CD4-positive, alpha-beta T cell treated with Interferon gamma for 1 hour (primary cell): ENCODE measurements around the gene UGT1A8.
"Not testable (repeated sequence)": the region's sequence is repeated elsewhere in the genome, so short reads cannot be mapped to it uniquely, and the experiment has no call there.

Source experiments
- DNase-seq: peaks from one replicate; pipeline ENCODE4 v3.0.0-alpha.2; 2020

Gene UGT1A8

DNA sequence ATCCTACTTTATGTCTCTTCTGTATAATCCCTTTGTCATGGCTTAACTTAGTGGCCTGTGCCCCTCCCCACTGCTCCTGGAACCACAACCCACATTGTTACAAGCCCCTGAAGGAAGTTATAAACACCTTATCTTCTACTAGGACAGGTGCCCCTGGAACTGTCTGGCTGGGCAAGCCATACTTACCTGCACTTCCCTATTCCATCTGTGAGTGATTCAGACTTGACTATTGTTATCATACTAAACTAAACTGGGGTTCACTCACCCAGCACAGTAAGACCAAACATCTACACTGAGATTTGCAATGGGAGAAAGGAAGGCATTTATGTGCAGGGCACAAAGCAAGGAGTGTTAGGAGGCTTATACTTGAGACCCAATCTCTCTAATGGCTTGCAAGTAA, 71.6 kb downstream of the UGT1A8 start:
- DNase-seq = no peak

DNA sequence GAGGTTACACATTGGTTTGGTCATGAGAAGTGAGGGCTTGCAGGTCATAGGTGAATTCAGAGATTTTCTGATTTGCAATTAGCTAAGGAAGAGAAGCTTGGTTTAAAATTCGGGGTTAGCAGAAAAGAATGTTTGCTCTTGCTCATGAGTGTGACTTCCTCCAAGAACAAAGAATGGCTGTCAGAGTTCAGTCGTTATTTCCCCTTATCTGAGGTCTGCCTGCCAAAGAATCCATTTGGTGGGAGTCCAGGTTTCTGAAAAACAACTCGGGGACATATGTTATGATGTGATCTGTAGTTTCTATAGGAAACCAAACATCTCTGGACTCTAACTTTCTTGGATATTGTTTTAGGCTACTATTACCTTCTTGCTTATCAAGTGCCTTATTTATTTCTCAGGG, 72.1 kb downstream of the UGT1A8 start:
- no peak for DNase-seq

DNA sequence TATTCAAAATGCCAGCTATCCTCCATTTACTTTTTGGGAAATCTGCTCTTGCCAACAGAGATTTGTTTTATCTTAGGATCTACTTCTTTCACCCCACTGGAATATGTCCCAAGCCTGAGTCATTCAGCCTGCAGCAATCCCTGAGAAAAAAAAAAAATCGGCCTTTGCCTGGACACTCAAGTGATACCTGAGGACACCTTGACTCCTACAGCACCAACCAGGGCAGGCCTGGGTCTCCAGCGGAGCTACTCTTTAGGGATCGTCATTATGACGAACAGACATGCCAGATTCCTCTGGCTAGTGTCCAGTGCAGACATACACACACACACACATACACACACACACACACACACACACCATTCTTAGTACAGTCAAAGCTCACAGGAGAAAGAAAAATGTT, 73.0 kb downstream of the UGT1A8 start:
- no peak for DNase-seq

DNA sequence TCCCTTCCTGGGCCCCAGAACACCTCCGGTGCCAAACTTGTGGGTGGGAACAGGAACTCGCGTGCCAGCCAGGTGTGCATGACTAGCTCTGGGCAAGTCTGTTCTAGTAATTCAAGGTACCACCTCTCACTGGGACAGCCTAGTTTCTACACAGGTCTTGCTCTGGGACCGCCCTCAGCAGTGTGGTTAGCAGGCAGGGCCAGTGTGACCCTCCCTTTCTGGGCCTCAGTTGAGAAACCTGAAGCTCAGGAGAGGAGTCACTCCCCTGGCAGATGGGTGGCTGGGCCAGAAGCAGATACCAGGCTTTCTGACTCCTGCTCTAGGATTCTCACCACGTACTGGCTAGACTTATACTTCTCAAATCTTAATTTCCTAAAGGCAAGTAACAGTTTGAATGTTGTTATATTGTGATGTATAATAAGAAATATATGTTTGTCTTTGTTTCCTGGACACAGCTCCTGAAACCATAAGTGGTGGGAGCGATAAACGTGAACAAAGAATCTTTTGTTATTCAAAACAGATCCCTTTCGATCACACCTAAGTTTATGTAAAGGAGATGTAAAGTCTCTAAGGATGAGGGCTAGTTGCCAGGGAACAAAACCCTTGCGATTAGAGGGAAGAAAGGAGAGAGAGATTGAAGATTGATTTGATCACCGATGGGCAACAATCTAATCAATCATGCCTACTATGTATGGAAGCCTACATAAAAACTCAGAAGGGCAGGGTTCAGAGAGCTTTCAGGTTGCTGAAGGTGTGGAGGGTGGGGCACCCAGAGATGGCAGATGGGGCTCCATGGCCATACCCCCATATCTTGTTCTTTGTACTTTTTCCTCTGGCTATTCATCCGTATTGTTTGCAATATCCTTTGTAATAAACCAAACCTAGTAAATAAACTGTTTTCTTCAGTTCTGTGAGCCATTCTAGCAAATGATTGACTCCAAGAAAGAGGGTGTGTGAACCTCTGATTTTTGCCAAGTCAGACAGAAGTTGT, 74.3 kb downstream of the UGT1A8 start:
- DNase-seq = no peak

DNA sequence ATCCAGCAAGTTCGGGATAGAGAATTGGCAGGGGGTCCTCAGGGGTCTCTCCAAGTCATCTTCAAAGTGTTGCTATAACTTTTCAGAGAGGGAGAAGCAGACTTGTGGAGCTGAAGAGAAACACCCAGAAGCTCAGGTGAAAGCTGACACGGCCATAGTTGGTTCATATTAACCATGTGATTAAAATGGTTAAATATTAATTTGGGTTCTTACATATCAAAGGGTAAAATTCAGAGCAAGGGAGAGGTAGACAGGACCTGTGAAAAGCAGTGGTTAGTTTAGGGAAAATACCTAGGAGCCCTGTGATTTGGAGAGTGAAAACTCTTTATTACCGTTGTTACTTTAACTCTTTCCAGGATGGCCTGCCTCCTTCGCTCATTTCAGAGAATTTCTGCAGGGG, 75.2 kb downstream of the UGT1A8 start, which contains the start of gene UGT1A6:
Gene UGT1A6 (plus strand): TSS at position 243 of the 400 bp plus-strand sequence. CDS start 115 bp downstream, at position 358.
- no peak for DNase-seq

DNA sequence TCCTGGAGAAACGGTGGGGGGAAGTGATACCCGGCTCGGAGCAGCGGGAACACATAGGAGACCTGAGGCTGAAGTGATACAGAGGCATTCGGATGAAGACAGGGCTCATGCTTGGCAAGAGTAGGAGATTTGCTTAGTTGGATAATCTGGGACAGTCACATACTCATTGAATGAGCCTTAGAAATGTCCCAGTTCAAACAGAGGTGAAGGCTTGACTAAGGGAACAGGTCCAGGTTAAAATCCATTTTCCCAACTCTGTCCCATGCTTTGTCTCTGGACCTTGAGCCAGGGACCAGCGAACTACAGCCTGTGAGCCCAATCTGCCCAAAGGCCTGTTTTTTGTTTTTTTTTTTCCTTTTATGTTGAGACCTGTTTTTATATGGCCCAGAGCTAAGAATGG, 76.5 kb downstream of the UGT1A8 start:
- no peak for DNase-seq

DNA sequence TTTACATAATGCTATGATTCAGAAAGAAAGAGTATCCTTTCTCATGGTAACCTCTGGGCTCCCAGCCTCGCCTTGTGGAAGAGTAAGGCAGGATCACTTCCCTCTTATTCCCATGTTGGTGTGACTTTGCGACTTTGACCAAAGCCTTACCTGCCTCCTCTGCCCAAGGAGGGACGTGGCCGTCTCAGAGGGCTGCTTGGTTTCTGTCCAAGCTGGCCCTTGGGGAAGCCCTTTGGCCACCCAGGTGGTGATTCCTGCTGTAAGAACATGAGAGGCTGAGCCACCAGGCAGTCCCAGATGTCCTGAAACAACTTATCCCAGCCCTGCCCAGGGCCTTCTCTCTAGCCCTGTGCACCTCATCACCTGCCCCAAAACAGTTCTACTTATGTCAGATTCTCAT, 81.3 kb downstream of the UGT1A8 start:
- DNase-seq = no peak

DNA sequence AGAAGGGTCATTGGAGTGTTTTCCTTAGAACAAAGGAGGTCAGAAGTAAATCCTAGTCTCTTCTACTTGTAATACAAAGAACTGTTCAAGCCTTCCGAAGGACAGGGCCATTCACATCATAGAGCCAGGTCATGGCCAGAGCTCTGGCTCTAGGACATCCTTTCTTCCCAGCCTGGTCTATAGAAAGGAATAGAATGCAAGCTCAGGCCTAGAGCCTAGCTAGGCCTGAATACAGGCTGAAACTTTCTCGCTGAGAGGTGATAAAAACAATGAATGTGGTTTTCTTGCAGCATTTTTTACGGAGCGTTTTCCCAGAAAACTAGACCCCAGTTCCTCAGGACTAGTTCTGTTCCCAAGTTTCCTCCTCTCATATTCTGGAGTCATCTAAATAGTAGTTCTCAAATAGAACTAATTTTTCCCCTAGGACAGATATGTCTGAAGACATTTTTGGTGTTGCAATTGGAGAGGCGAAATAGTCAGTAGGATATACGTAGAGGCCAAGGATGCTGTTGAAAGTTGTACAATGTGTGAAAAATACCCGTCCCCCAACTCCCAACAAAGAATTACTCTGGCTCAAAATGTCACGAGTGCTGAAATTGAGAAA, 82.1 kb downstream of the UGT1A8 start:
- no peak for DNase-seq

DNA sequence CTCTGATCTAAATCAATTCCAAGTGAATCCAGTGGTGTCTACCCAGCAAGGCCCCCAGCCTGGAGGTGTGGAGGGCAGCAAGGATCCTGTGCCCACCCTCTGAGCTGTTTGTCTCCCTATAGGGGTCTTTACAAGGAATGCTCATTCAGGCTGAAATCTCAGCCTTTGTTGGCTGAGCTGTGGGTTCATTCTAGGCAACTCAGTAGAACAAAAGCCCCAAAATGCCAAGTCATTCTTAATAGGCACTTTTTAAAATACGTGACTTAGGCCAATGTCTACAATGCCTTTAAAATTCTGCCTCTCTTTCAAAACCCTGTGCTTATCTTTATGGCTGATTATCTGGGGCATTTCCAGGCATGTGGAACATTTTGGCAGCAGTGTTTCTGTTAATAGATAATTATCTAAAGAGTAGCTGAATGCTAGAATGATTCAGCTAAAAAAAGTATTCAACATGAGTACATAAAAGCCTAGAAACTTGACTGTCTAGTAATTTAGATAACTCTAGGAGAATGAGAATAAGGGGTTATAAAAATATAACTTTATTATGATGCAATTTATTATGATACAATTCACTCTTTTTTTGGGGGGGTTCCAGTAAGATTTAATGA, 82.7 kb downstream of the UGT1A8 start:
- DNase-seq = no peak

DNA sequence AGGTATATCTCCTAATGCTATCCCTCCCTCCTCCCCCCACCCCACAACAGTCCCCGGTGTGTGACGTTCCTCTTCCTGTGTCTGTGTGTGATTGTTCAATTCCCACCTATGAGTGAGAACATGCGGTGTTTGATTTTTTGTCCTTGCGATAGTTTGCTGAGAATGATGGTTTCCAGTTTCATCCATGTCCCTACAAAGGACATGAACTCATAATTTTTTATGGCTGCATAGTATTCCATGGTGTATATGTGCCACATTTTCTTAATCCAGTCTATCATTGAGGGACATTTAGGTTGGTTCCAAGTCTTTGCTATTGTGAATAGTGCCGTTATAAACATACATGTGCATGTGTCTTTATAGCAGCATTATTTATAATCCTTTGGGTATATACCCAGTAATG, 83.4 kb downstream of the UGT1A8 start:
- not testable (repeated sequence) for DNase-seq

DNA sequence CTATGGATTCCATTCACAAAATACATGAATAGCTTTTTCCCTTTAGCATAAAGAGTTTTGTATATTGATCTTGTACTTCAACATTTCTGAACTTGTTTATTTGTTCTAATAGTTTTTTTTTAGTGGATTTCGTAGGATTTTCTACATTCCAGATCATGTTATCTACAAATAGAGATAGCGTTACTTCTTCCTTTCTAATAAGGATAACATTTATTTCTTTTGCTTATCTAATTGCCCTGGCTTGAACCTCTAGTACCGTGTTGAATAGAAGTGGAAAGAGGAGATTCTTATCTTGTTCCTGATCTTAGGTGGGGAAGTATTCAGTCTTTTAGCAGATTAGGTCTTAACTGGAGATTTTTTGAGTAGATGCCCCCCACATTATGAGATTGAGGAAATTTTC, 84.8 kb downstream of the UGT1A8 start:
- DNase-seq = no peak

DNA sequence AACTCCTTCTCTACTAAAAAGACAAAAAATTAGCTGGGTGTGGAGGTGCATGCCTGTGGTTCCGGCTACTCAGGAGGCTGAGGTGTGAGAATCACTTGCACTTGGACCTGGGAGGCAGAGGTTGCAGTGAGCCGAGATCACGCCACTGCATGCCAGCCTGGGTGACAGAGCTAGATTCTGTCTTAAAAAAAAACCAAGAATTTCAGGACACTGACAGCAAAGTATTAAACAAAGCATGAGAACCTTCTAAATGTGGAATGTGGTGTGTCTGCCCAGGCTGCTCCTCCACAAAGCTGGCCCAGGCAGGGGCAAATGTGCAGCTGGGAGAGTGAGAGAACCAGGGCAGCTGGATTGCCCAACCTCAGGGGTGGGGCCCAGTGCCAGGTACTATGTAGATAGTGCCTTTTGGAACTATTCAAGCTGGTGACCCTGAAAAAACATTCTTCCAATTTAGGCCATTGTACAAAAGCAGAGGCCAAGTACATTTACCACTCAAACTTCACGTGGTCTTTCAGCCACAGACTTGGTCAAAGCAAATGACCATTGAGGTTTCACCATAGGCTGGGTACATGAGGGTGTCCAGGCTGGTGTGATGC, 88.6 kb downstream of the UGT1A8 start:
- DNase-seq = no peak

DNA sequence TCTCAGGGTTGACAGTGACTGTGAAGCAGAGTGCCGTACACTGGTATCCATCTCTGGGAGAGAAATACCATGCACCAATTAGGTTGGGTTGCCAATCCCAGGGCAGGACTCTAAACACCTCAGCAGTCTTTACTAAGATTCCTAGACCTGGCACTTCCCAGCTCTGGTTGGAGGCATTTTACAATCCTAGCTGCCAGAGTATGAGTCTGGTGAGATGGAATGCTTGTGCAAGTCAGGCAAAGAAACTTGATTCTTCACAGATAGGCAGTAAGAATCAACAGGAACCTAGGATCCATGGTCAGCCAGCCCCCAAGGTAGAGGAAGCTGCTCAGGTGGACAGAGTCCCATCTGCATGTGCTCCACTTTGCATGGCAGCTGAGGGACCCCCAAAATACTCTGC, 89.3 kb downstream of the UGT1A8 start:
- DNase-seq = no peak

DNA sequence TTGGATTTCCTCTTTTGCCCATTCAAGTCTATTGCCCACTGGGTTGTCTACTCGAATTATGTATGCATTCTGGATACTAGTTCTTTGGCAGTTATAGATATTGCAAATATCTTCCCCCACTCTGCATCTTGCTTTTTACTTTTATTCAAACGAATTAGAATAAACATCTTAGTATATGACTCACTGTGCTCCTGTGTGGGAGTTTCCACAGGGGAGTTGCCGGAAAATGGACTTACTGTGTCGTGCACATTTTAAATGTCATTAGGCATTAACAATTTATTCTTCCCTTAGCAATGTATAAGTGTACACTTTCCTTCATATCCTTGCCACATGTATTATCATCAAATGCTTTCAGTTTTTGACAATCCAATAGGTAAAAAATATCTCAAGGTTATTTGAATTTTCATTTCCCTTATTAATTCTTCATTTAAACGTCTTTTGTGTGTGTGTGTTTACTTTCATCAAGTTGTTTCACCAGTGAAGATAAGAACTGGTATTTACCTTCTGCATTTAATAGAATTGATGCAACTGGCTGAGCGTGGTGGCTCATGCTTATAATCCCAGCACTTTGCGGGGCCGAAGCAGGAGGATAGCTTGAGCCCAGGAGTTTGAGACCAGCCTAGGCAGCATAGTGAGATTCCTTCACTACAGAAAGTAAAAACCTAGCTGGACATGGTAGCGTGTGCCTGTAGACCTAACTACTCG, 90.7 kb downstream of the UGT1A8 start:
- DNase-seq = no peak

DNA sequence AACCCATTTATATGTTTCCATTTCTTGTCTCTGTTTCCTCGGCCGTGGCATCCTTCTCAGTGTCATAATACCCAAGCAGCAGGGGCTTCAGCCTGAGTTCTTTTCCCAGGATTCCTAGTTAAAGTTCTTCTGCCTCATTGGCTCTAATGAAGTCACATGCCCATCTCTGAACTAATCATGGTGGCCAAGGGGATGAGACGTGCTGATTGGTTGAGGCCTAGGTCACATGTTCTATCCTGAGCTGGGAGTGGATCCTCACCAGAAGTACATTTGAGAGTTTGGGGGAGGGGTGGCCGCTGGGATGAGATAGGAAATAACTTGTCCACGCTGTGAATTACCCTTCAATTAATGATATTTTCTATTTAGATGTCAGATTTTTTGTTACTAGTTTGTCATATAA, 91.5 kb downstream of the UGT1A8 start:
- no peak for DNase-seq

DNA sequence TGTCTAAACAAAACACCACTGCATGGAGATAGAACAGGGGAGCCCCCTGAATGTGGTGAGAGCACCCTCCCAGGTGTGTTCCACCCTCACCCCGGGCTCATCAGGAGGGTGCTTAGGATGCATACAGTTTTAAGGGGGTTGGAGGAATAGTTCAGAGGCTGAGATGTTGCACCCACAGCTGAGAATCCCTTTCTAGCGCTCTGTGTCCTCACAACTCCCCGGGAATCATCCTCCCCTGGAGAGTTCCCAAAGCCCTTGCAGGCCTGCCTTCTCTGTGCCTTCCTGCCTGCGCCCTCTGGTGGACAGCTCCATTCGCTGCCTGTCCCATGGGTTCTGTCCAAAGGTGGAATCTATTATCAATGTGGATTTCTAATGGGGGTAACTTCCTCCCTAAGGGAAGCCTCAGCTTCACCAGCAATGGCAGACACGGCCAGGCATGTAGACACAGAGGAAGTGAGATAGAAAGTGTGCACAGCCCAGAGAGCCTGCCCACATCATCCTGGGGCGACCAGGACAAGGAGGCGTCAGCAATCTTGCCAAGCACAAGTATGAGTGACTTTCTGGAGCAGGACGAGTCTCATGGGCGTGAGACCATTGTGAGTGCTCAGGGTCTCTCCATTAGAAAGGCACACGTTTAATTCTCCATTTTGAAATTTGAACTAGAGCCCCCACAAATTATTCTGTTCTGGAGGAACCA, 94.0 kb downstream of the UGT1A8 start:
- peak; percentile 50 for DNase-seq

DNA sequence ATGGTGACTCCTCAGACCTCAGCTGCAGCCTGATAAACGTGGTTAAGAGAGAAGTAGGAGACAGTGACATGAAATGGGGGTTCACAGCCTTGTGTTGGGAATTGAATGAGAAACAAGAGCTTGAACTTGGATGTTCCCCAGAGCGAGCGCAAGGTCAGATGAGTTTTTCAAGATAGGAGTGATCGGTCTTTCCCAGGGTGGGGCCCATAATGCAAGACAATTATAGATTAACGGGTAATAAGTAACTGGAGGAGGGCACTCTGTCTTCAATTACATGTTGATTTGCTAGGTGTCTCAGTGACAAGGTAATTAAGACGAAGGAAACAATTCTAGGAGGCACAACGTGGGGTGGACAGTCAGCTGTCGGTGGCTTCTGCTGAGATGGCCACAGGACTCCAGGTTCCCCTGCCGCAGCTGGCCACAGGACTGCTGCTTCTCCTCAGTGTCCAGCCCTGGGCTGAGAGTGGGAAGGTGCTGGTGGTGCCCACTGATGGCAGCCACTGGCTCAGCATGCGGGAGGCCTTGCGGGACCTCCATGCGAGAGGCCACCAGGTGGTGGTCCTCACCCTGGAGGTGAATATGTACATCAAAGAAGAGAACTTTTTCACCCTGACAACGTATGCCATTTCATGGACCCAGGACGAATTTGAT, 95.3 kb downstream of the UGT1A8 start, which contains the start of gene UGT1A5:
Gene UGT1A5 (plus strand): TSS at position 297 of the 651 bp plus-strand sequence. CDS start 85 bp downstream, at position 382.
- no peak for DNase-seq

DNA sequence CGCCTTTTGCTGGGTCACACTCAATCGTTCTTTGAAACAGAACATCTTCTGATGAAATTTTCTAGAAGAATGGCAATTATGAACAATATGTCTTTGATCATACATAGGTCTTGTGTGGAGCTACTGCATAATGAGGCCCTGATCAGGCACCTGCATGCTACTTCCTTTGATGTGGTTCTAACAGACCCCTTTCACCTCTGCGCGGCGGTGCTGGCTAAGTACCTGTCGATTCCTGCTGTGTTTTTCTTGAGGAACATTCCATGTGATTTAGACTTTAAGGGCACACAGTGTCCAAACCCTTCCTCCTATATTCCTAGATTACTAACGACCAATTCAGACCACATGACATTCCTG, 95.8 kb downstream of the UGT1A8 start:
- no peak for DNase-seq

DNA sequence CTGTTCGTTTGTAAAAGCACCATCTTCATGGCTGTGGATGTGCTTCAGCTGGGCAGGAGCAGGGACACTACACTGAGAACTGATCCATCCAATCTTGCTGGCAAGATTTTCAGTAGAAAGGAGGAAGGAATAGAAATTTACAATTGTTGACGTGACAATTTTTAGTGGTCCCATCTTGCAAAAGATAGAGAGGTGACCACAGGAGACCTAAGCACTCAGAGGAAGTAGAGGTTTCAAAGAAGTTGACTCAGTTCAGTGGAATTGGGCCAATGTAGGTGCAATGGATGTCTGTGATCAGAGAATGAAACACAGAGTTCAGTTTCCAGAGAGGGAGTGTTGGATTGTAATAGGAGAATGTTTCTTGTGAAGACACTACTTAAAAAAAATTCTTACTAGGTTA, 96.7 kb downstream of the UGT1A8 start:
- no peak for DNase-seq

DNA sequence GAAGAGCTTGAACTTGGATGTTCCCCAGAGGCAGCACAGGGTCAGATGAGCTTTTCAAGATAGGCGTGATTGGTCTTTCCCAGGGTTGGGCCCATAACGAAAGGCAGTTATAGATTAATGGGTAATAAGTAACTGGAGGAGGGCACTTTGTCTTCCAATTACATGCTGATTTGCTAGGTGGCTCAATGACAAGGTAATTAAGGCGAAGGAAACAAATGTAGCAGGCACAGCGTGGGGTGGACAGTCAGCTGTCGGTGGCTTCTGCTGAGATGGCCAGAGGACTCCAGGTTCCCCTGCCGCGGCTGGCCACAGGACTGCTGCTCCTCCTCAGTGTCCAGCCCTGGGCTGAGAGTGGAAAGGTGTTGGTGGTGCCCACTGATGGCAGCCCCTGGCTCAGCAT, 101.1 kb downstream of the UGT1A8 start, which contains the start of gene UGT1A4:
Gene UGT1A4 (plus strand): TSS at position 185 of the 400 bp plus-strand sequence. CDS start 85 bp downstream, at position 270.
- no peak for DNase-seq

DNA sequence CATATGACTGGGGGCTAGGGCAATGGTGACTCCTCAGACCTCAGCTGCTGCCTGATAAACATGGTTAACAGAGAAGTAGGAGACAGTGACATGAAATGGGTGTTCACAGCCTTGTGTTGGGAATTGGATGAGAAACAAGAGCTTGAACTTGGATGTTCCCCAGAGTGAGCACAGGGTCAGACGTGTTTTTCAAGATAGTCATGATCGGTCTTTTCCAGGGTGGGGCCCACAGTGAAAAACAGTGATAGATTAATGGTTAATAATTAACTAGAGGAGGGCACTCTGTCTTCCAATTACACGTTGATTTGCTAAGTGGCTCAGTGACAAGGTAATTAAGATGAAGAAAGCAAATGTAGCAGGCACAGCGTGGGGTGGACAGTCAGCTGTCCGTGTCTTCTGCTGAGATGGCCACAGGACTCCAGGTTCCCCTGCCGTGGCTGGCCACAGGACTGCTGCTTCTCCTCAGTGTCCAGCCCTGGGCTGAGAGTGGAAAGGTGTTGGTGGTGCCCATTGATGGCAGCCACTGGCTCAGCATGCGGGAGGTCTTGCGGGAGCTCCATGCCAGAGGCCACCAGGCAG, 111.4 kb downstream of the UGT1A8 start, which contains the start of gene UGT1A3:
Gene UGT1A3 (plus strand): TSS at position 320 of the 579 bp plus-strand sequence. CDS start 85 bp downstream, at position 405.
- no peak for DNase-seq
